Fibroblast of gingiva (primary cell): ENCODE results near the gene RASGEF1B.

ENCODE experiments used
- DNase-seq: peaks from one replicate; pipeline ENCODE4 v3.0.0-alpha.2; 2011; ENCODE audit warnings: low read depth

RASGEF1B gene

GRCh38 chr4:81465406-81466340 lies 6.0 kb downstream of the RASGEF1B start:
- DNase-seq: no peak

- DNase-seq: no peak
Observed at GRCh38 chr4:81460834-81461233, 10.9 kb downstream of the RASGEF1B start.

- no peak for DNase-seq
Observed at GRCh38 chr4:81460191-81460701, 11.5 kb downstream of the RASGEF1B start.

GRCh38 chr4:81459228-81459627 lies 12.5 kb downstream of the RASGEF1B start:
- no peak for DNase-seq

- DNase-seq: no peak
Observed at GRCh38 chr4:81457921-81458520, 13.7 kb downstream of the RASGEF1B start.

GRCh38 chr4:81457345-81457744 lies 14.4 kb downstream of the RASGEF1B start:
- DNase-seq: no peak

GRCh38 chr4:81455897-81456296 lies 15.8 kb downstream of the RASGEF1B start:
- DNase-seq: no peak

- DNase-seq: no peak
Observed at GRCh38 chr4:81454948-81455347, 16.8 kb downstream of the RASGEF1B start.

GRCh38 chr4:81454499-81454898 lies 17.2 kb downstream of the RASGEF1B start:
- DNase-seq: no peak

- no peak for DNase-seq
Observed at GRCh38 chr4:81453024-81453423, 18.7 kb downstream of the RASGEF1B start.

- peak; percentile 3 for DNase-seq
Observed at GRCh38 chr4:81452452-81453006, 19.2 kb downstream of the RASGEF1B start.

- DNase-seq: no peak
Observed at GRCh38 chr4:81449015-81449414, 22.7 kb downstream of the RASGEF1B start.

- DNase-seq: no peak
Observed at GRCh38 chr4:81447566-81448229, 24.0 kb downstream of the RASGEF1B start.

GRCh38 chr4:81446634-81447033 lies 25.1 kb downstream of the RASGEF1B start:
- no peak for DNase-seq

- no peak for DNase-seq
Observed at GRCh38 chr4:81445196-81445595, 26.5 kb downstream of the RASGEF1B start.

GRCh38 chr4:81442484-81443085 lies 29.1 kb downstream of the RASGEF1B start:
- no peak for DNase-seq

- DNase-seq: no peak
Observed at GRCh38 chr4:81440949-81441348, 30.8 kb downstream of the RASGEF1B start.

- DNase-seq: no peak
Observed at GRCh38 chr4:81436941-81437574, 34.6 kb downstream of the RASGEF1B start.

- DNase-seq: no peak
Observed at GRCh38 chr4:81436096-81436495, 35.6 kb downstream of the RASGEF1B start.

GRCh38 chr4:81432825-81433224 lies 38.9 kb downstream of the RASGEF1B start:
- no peak for DNase-seq

GRCh38 chr4:81431971-81432370 lies 39.7 kb downstream of the RASGEF1B start:
- no peak for DNase-seq
